Left cardiac atrium (tissue), 4 donors: ENCODE data around the gene CKB. TPM values are rescaled to one million over a fixed set of nuclear protein-coding genes. Genes with fewer than 3 reads are reported as not detected.

Experiments used
- ATAC-seq, 2 donors: fragments of 200-7000 bp; cut with Tn5 transposase; one replicate each; pipeline ENCODE4 v1.9.1; 2020; ENCODE audit warnings: mild to moderate bottlenecking in 2 of 2, moderate library complexity in 2 of 2
- DNase-seq: peaks from one replicate; pipeline ENCODE4 v3.0.0-alpha.2; 2020
- intact Hi-C, 2 donors: fragments of 100-400 bp; cut with DNase I; formaldehyde crosslinking; loops; one replicate each; pipeline versions ENCODE4 v1.14.1 to v1.15.1; 2022 to 2023
- total RNA-seq, 2 donors: library from RNA; stranded (reverse); fragmentation: NEBNext Ultra II Directional; extraction: Animal tissue kit (Norgen Biotek cat#: 25700); gene quantifications; one replicate each; pipeline ENCODE4 v1.2.1, GENCODE V29; 2021
- donor health status: DM: no; HTN: yes; CAD: no.
- donor health status: DM: no; HTN: yes; CAD: no; lungs with severe emphysema.
- donor health status: DM: yes; HTN: yes; CAD: no.
- donor health status: Dilated cardiomyopathy.

CKB gene
- total RNA-seq, 2 donors from 2014 or later, result 407 to 412 TPM

DNA sequence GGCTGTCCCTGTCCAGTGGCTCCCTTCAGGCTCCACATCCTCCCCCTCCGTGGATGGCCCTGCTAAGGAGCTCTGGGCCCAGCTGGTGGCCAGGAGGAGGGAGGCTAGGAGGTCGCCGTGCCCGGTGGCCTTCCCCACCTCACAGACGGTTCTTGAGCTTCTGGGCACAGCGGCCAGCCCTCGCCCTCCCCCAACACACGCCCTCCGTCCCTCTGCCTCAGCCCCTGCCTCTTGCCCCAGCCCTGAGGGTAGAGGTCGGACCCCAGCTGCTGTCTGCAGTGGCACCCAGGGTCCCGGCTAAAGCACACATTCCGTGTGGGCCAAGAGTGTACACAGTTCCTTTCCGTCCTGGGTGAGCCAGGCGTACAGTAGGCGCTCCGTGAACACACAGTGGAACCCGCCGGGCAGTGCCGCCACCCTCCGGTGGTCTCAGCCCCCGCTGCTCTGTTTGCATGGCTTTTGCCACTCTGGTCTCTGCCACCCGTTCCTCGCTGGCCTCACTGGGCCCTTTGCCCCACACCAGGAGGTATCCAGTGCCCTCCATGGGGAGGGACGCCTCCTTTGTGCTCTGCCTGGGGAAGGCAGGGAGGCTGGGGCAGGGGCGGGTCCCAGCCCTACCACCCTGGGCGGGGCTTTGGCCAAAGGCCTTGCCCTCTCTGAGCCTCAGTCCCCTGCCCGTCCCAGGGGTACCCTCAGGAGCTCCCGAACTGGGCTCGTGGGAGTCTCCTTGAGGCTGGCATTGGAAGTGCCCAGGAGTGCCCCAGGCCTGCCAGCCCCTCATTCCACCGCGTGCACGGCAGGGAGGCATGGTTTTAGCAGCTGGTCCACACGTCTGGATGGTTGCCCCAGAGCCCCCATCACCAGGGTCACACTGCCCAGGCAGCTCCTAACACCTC lies 19.3 kb upstream of the CKB start:
- peak; percentile 1 to 10 for ATAC-seq
- intact Hi-C loops, result no loop called here
- peak; percentile 33 for DNase-seq

DNA sequence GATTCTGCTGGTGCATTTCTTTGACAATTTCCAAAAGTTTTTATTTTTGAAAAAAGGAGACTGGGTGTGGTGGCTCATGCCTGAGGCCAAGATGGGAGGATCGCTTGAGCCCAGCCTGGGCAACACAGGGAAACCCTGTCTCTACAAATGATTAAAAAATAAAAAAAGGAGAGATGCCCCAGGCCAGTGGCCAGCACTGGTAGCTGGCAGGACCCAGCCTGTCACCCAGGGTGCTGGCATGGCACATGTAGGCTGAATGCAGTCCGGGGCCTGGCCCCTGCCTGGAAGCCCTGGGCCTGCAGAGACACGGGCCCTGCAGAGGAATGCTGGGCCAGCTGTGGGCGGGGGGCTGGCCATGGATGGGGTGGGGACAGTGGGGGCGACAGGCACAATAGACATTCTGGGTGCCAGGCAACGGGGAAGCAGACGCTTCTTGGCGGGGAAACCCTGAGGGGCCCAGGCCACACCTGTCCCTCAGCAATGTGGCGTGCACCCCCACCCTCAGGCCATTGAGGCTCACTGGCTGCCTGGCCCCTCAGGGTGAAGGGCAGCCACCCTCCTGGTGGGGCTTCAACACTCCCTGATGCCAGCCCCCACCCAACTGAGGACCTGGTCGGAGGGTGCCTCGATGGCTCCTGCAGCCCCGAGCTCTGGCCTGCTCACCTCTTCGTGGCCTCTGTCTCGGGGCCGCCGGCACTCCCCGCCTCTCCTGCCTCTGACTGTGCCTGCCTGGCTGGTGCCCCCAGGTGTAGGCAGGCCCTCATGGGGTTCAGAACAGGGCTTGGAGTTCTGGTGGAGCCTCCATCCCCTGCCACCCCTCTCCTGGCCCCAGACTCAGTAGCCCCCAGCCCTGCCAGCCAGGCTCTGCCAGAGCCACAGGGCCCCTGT lies 18.4 kb upstream of the CKB start:
- intact Hi-C loops, result no loop called here
- ATAC-seq (no peak), DNase-seq (peak; percentile 24)

DNA sequence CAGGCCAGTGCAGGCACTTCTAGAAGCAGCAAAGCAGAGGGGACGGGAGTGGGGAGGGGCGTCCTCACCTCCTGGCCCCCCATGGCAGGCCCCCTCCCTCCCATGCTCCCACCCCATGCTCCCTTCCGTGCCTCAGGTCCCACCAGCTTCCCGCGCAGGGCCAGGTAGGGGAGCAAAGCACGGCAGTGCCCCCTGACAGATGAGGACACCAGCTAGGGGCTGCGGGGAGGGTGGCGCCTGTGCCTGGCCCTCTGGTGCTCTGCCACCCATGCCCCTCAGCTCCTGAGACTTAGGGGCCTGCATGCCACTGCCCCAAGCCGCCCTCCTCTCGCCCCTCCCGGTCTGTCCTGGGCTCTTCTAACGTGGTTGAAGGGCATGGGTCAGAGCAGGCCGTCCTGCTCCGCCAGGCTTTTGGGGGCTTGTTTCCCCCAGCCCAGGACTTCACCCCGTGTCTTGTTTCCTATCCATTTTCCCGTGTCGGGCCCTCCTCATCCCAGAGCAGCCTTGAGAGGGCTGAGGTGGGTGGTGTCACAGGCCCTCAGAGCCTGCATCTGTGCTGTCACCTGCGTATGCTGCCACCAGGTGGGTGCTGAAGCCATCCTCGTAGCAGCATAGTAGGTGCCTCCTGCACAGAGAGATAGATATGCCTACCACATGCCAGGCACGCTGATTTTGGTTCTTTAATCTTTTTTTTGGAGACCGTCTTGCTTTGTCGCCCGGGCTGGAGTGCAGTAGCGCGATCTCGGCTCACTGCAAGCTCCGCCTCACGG lies 16.6 kb upstream of the CKB start:
- intact Hi-C loops, result no loop called here
- DNase-seq, result no peak
- ATAC-seq, result no peak

DNA sequence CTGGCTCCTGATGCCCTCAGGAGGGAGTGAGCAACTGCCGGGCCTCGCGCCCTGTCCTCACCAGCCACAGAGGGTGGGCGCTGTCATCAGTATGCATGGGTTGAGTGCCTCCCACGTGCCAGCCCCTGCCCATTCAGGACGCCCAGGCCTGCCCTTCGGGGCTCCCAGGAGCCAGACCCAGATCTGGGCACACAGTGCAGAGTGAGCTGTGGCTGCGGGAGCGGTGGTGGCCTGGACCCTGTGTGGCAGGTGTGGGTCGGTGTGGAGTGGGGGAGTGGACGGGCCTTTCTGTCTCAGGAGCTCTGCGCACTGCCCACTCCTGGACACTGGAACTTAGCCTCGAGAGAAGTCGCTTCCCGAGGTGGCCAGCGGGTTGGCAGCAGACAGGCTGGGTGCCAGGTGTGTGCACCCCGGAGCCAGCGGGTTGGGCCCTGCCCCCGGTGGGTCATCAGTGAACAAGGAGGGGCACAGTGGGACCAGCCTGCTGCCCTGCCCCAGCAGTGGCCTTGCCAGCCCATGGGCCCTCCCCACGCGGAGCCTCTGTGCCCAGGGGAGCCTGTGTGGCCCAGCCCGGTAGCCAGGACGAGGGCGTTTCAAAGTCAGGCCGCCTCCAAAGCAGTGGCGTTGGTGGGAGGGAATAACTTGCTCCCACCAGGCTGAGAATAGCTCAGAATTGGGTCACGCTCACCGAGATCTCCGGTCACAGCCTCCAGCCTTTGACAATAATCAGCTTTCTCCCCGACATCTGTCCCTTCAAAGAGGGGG lies 15.8 kb upstream of the CKB start:
- DNase-seq (peak; percentile 60), ATAC-seq (peak; percentile 4 to 48)
- intact Hi-C loops, result no loop called here

DNA sequence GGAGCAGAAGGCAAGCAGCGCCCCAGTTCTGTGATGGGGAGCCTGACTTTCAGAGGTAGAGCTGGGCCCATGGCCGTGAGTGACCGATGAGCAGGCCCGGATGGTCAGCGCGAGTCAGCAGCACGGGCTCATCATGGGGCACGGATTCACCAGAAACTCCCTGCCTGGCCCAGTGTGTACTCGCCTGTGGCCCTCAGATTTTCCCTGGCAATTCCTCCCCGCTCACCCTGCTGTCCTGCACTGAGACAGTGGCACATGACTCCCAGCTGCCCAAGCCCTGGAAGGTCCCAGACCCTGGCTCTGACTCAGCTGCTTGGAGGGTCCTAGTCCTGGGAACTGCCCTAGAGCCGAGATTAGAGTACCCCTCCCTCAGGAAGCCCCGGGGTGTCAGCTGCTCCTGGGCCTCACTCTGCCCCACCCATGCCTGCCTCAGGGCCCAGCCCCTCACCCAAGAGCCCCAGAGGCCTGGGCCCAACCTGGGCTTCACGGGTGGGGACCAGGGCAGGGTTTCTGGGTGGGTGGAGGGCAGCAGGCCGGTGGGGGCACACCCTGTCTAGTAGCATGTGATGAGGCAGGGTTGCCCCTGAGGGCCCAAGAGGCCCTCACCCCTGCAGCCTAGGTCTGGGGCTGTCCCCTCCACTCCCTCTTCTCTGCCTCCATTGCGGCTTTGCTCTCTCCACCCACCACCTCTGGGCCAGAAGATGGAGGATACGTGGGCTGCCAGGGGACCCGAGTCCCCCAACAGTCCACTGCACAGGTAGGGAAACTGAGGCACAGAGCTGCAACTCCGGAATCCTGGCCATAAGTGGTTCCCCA lies 14.8 kb upstream of the CKB start:
- intact Hi-C loops, result no loop called here
- ATAC-seq (no peak), DNase-seq (peak; percentile 20)

GRCh38 chr14:103536693-103537092 lies 14.1 kb upstream of the CKB start:
- intact Hi-C loops, result no loop called here
- no peak for ATAC-seq
- DNase-seq, result peak; percentile 22

GRCh38 chr14:103535891-103536565 lies 13.4 kb upstream of the CKB start:
- intact Hi-C loops, result no loop called here
- ATAC-seq, result no peak
- peak; percentile 19 for DNase-seq

- no peak for ATAC-seq
- peak; percentile 33 for DNase-seq
- intact Hi-C loops, result no loop called here
Observed at GRCh38 chr14:103535081-103535890, 12.7 kb upstream of the CKB start.

GRCh38 chr14:103534576-103535061 lies 12.0 kb upstream of the CKB start:
- DNase-seq, result no peak
- intact Hi-C loops, result no loop called here

GRCh38 chr14:103533999-103534575 lies 11.5 kb upstream of the CKB start:
- ATAC-seq (no peak), DNase-seq (no peak)
- intact Hi-C loops, result no loop called here

More at GRCh38 chr14:103534576-103535061, 12.0 kb upstream of the CKB start:
- ATAC-seq, result no peak

- DNase-seq, result no peak
- ATAC-seq, result no peak
Observed at GRCh38 chr14:103533137-103533998, 10.7 kb upstream of the CKB start.

DNA sequence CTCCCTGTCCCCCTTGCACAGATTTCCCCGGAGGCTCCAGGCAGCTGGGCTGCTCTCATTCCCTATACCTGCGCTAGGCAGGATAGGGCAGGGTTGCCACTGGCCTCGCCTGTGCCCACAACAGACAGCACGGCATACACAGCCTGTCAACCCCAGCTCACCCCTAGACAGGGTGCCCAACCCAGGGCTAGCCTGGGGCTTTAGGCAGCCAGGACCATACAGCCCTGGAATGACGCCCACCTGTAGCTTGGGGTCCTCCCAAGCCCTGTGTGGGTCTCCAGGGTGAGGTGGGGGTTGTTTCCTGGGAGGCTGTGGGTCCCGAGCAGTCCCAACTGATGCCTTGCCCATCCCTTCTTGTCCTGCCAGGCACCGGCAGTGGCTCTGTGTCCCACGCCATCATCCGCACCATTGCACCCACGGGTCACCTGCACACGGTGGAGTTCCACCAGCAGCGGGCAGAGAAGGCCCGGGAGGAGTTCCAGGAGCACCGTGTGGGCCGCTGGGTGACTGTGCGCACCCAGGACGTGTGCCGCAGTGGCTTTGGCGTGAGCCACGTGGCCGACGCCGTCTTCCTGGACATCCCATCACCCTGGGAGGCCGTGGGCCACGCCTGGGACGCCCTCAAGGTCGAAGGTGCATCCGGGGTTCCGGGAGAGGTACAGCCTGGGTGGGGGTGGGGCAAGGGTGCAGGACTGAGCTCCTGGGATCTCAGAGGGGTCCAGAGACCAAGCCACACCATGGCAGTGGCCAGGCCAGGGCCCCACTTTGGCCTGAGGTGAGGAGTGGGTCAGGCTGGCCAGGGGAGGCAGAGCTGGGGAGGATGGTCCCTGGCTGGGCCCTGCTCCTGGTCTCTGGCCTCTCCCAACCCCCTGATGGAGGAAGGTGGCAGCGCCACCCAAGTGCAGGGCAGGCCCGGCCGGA lies 9.8 kb upstream of the CKB start:
- DNase-seq (no peak), ATAC-seq (no peak)
- intact Hi-C loops, result no loop called here

More at GRCh38 chr14:103533137-103533998, 10.7 kb upstream of the CKB start:
- intact Hi-C loops, result no loop called here

DNA sequence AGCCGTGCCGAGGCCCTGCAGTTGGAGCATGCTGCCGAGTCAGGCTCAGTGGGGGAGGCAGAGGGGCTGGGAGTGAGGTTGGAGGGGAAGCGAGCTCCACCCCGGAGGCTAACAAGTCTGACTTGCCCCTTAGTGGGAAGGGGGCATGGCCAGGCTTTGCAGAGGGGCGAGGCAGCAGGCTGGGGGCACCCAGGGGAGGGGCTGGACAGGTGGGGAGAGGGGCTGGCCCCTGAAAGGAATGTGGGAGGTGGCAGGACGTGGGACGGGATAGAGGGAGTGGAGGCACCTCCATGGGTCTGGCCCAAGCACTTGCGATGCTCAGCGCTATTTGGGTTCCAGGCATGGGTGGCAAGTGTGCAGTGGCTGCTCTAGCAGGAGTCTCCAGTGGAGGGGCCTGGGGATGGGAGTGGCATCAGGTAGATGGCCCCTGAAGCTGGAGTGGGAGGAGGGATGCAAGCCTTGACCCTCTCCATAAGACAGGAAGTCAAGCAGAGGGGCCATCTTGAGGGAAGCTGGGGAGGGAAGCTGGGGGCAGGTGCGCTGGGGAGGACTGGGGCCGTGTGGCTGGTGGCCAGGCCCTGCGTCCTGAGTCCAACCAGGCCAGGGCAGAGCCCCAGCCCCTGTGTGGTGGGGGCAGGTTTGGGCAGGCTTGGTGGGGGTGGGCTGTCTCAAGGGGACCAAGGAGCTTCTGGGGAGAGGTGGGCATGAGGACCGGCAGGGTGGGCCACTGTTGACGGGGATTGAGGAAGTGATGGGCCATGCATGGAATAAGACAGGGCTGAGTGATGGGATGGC lies 9.0 kb upstream of the CKB start:
- no peak for ATAC-seq
- no peak for DNase-seq
- intact Hi-C loops, result no loop called here
